ENCODE measurements around the gene TLL1. TPM values are rescaled to one million over a fixed set of nuclear protein-coding genes. Genes with fewer than 3 reads are reported as not detected.

TLL1 gene
- total RNA-seq, 2 experiments from 2014 or later: not detected

DNA sequence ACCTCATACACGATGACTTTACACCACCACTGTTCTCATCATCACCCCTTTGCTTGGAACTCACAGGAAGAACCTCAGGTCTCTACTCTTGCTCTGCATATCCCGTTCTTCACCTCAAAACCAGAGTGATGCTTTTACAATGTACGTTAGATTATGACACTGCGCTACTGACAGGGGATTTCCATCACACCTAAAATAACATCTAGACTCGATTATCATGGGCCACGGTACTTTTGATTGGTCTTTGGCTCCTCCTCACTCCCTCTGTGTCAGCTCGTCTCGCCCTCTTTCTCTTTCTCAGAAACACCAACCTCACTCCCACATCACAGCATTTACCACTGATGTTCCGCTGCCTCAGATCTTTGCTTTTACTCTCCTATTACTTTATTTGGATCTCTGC, 172.4 kb downstream of the TLL1 start:
- no peaks in the 10 kb centered on the region for H3K36me3 Mint-ChIP-seq (ENCODE audit: low read depth)
- H3K4me1 Mint-ChIP-seq (ENCODE audit: low read depth): no peaks in the 10 kb centered on the region
- H3K9me3 Mint-ChIP-seq: no peaks in the 10 kb centered on the region
- intact Hi-C loops (cut with micrococcal nuclease): no loop called here
- H3K27me3 Mint-ChIP-seq: no peaks in the 10 kb centered on the region
- ATAC-seq: peak; percentile 77
- H3K4me3 Mint-ChIP-seq: no peak overlapping the region
- POLR2A ChIA-PET: no interaction called here
- TF ChIP-seq, protein P1, sequence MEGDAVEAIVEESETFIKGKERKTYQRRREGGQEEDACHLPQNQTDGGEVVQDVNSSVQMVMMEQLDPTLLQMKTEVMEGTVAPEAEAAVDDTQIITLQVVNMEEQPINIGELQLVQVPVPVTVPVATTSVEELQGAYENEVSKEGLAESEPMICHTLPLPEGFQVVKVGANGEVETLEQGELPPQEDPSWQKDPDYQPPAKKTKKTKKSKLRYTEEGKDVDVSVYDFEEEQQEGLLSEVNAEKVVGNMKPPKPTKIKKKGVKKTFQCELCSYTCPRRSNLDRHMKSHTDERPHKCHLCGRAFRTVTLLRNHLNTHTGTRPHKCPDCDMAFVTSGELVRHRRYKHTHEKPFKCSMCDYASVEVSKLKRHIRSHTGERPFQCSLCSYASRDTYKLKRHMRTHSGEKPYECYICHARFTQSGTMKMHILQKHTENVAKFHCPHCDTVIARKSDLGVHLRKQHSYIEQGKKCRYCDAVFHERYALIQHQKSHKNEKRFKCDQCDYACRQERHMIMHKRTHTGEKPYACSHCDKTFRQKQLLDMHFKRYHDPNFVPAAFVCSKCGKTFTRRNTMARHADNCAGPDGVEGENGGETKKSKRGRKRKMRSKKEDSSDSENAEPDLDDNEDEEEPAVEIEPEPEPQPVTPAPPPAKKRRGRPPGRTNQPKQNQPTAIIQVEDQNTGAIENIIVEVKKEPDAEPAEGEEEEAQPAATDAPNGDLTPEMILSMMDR (IDR thresholded peaks at IDR 0.05): no peak
- CTCF ChIA-PET: no interaction called here
- H3K27ac Mint-ChIP-seq: no peak overlapping the region
- peak; percentile 2 for DNase-seq

DNA sequence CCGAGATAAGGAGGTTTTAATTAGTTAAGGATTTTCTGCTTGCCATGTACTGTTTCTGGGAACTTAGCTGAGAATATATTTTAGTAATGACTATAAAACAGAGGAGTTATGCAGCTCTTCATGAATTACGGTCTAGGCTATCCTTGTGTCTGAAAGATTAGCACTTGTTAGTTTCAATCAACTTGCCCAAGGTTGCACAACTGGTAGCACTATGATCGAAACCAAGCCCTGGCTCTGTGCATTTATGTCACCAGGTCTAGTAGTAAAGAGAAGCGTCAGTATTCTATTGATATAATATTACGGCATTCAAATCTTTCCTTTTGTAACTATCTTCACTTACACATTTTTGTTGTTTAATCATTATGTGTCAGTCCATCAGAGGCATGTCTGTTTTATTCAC, 176.0 kb downstream of the TLL1 start:
- CTCF ChIA-PET: no interaction called here
- Mint-ChIP-seq H3K4me3 (no peak overlapping the region), H3K27ac (no peak overlapping the region), H3K36me3 (ENCODE audit: low read depth) (no peaks in the 10 kb centered on the region), H3K27me3 (no peaks in the 10 kb centered on the region), H3K4me1 (ENCODE audit: low read depth) (no peaks in the 10 kb centered on the region), H3K9me3 (no peaks in the 10 kb centered on the region)
- POLR2A ChIA-PET: no interaction called here
- intact Hi-C loops (cut with micrococcal nuclease): no loop called here
- DNase-seq: no peak
- ATAC-seq: no peak
- TF ChIP-seq, protein P1 (IDR thresholded peaks at IDR 0.05): no peak

DNA sequence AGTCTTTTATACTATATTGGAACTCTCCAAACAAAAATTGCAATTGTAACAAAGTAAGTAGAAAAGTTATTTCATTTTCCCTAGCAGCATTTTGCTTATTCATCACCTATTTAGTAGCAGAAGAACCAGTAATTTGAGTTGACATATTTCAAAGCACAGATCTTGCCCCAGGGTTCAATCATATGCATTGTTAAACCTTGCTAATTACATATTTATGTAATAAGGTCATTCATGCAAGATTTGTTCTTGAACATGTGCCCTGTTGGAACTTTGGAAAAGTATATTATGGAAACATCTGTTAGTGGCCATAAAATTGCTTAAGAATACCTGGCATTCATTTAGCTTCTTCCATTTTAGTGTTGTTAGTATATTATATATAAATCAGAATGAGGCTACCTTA, 191.7 kb downstream of the TLL1 start:
- no peak for ATAC-seq

DNA sequence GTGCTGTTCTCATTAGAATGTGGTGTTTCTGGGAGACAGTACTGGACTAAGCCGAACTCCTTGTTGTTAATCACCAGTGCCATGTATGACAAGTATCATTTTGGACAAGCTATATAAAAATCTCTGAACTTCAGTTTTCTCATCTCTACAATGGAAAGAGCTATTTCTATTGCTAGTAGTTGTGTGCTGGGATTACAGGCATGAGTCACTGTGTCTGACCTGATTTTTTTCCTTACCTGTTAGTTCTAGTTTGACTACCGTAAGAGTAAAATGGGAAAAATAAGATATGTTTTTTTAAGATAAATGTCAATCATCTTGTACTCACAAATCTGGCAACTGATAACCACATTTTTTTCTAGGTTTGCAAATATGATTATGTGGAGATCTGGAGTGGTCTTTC, 192.3 kb downstream of the TLL1 start:
- TF ChIP-seq, protein P1 (IDR thresholded peaks at IDR 0.05): no peak
- ATAC-seq (no peak), DNase-seq (no peak)
- Mint-ChIP-seq H3K4me1 (ENCODE audit: low read depth) (no peaks in the 10 kb centered on the region), H3K36me3 (ENCODE audit: low read depth) (no peaks in the 10 kb centered on the region), H3K9me3 (no peaks in the 10 kb centered on the region), H3K4me3 (no peak overlapping the region), H3K27ac (no peak overlapping the region), H3K27me3 (no peaks in the 10 kb centered on the region)
- ChIA-PET POLR2A (no interaction called here), CTCF (no interaction called here)
- intact Hi-C loops (cut with micrococcal nuclease): no loop called here

More for the DNA sequence above, 191.7 kb downstream of the TLL1 start:
- Mint-ChIP-seq H3K9me3 (no peaks in the 10 kb centered on the region), H3K36me3 (ENCODE audit: low read depth) (no peaks in the 10 kb centered on the region), H3K27me3 (no peaks in the 10 kb centered on the region), H3K4me3 (no peak overlapping the region), H3K27ac (no peak overlapping the region), H3K4me1 (ENCODE audit: low read depth) (no peaks in the 10 kb centered on the region)
- TF ChIP-seq, protein P1 (IDR thresholded peaks at IDR 0.05): no peak
- intact Hi-C loops (cut with micrococcal nuclease): no loop called here
- no peak for DNase-seq
- POLR2A ChIA-PET: no interaction called here
- CTCF ChIA-PET: no interaction called here

DNA sequence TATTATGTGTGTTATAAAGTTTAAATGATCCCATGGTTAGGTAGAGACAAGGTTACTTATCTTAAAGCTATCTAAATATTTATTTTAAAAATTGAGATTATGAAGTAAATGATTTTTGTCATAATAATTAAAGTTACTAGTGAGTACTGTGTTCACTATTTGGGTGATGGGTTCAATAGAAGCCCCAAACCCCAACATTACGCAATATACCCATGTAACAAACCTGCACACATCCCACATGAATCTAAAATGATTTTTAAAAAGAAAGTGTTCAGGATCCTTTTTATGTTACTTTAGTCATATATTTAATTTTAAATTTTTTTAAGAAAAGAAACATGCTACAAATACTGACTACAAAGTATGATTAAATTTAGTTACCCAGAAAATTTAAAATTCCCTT, 193.9 kb downstream of the TLL1 start:
- no peak for ATAC-seq
- POLR2A ChIA-PET: no interaction called here
- TF ChIP-seq, protein P1 (IDR thresholded peaks at IDR 0.05): no peak
- H3K36me3 Mint-ChIP-seq (ENCODE audit: low read depth): no peaks in the 10 kb centered on the region
- H3K27me3 Mint-ChIP-seq: no peaks in the 10 kb centered on the region
- no peak overlapping the region for H3K27ac Mint-ChIP-seq
- no peak for DNase-seq
- CTCF ChIA-PET: no interaction called here
- intact Hi-C loops (cut with micrococcal nuclease): no loop called here
- no peaks in the 10 kb centered on the region for H3K4me1 Mint-ChIP-seq (ENCODE audit: low read depth)
- H3K9me3 Mint-ChIP-seq: peaks cover under 1% of the 10 kb centered on the region
- H3K4me3 Mint-ChIP-seq: no peak overlapping the region
